Islet precursor cell (in vitro differentiated cells): ENCODE results near the gene MRPL38.
A peak's percentile ranks its signal among the peaks of the same experiment; 100 is the strongest.
"Not testable (repeated sequence)": the region's sequence is repeated elsewhere in the genome, so short reads cannot be mapped to it uniquely, and the experiment has no call there.

ENCODE experiments used
- DNase-seq: peaks from one replicate; pipeline ENCODE4 v3.0.0-alpha.2; 2018

MRPL38 gene

DNA sequence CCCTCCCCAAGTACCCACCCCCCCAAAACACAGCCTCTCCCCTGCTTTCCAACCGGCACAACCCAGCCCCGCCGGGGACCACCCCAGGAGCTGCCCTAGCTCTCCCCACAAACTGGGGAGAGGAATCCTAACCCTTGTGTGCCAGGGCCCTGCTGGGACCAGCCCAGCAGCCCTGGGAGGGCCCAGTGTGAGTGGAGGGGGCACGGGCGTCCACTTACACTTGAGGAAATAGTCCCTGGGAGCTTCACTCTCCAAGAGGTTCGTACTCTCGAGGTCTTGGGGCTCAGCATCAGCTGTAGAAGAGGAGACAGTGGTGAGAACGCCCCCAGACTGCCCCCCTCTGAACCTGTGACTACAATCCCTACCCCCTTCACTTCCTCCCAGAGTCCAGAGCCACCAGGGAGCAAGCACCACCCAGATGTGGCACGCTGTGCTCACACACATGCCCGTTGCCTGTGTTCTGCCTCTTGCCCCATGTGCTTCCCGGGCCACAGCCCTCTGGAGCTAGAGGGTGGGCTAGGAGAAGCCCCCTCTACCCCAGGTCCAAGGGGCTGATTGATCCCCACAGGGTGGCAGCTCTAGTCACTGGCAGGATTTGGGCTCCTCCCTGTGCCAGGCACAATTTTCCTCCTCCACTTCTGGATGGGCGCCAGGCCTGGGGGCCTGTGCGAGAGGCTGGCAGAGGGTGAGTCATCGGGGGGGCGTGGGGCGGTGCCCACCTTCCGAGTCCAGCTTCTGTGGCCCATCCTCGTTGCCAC lies 29.3 kb downstream of the MRPL38 start:
- DNase-seq = no peak

DNA sequence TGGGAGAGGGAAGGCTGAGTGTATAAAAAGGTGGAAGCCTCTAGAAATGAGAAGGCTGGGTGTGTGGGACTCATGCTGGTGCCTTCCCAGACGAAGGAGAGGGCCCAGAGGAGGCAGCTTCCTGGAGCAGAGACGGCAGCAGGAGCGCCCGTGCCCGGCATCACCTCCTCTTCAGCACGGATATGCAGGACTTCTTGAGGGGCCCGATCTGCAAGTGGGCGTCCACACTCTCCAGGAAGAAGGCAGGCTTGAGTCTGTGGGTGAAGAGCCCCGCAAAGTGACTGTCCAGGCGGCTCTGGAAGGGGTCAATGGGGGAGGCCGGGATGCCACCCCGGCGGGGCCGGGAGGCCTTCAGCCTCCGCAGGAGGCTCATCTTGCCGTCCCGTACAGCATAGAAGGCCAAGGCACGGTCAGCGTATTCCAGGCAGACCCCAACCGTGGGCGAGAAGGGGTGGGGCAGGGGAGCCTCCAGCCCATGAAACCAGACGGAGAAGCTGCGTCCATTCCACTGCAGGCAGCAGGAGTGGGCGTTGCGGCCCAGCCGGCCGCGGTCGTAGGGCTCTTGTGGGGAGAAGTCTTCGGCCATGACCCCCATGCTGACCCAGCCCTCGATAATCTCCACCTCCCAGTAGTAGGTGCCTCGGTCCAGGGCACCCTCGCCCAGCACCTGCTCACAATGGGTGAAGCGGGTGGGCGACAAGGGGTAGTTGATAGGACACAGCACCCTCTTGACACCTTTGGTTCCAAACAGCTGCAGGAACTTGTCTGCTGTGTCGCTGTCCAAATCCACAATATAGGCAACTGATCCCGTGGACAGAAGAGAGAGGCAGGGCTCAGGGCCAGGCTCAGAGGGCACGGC lies 30.1 kb downstream of the MRPL38 start:
- no peak for DNase-seq

DNA sequence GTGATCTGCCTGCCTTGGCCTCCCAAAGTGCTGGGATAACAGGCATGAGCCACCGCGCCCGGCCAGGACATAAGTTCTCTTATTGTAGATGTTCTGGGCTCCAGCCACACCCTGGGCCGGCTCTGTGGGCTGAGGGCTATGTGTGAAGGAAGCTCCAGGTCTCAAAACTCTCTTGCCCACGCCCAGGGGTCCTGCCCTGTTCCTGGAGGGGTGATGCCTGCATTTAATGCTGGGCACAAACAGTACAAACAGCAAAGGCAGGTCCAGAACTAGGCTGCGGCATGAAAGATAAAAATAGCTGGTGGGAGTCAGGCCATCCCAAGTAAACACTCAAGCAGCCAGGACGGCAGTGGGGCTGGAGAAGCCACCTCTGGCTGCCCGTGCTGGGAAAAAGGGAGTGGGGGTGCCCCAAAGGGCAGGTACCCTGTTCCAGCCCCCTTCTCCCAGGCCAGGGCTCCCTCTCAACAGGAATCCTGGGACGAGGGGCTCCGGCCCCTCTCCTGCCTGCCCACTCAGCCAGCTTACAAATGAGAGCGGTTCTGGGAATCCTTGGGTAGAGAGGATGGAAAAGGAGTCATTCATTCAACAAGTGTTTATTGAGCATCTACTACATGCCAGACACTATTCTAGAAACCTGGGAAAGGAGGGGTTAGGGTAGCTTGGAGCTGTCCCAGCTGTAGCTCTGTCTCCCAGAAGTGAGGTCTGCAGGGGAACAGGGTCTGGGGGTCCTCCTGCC lies 30.9 kb downstream of the MRPL38 start:
- no peak for DNase-seq

DNA sequence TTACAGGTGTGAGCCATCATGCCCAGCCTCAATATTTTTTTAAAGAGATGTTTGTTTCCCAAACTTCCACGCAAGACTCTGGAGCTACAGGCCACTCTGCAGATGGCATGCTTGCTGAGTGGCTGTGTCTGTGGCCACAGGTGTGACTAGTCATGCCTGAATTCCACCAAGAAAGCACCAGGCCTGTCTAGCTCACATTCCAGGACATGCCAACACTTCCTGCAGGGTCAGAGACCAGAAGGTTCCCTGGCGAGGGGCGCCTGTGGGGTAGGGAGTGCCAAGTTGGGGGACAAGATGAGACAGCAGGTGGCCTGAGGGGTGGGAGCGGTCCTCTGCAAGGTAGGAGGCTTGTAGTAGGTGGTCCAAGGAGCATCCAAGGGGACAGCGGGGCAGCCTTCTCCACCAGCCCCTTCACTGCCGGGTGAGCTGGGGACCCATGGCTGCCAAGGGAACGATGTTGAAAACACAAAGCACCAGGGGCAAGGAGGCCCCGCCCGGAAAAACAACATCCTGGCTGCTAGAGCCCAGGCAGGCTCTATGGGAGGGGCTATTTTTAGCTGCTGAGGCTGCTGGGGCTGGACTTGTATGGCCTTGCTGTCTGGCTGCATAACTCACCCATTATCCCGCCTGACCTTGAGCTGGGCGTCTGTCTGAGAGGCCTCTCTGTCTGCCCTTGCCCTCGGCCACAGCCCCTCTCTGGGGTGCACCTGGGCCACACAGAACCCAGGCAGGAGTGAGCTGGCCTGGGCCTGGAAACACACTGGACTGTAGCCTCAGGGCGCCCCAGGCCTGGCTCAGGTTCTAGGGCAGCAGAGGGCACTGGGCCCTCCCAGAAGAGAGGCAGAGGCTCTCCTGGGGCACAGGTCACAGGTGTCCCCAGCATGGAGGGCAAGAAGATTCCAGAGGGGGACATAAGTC lies 32.0 kb downstream of the MRPL38 start:
- peak; percentile 94 for DNase-seq

DNA sequence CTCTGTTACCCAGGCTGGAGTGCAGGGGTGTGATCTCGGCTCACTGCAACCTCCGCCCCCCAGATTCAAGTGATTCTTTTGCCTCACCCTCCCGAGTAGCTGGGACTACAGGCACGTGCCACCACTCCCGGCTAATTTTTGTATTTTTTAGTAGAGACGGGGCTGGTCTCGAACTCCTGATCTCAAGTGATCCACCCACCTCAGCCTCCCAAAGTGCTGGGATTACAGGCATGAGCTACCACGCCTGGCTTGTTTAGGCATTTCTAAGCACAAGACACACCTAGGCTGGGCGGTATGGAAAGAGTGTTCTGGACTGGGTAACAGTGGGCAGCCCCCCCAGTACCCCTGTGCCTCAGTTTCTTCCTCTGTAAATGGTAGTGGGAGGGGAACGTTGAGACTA lies 34.5 kb downstream of the MRPL38 start:
- not testable (repeated sequence) for DNase-seq

DNA sequence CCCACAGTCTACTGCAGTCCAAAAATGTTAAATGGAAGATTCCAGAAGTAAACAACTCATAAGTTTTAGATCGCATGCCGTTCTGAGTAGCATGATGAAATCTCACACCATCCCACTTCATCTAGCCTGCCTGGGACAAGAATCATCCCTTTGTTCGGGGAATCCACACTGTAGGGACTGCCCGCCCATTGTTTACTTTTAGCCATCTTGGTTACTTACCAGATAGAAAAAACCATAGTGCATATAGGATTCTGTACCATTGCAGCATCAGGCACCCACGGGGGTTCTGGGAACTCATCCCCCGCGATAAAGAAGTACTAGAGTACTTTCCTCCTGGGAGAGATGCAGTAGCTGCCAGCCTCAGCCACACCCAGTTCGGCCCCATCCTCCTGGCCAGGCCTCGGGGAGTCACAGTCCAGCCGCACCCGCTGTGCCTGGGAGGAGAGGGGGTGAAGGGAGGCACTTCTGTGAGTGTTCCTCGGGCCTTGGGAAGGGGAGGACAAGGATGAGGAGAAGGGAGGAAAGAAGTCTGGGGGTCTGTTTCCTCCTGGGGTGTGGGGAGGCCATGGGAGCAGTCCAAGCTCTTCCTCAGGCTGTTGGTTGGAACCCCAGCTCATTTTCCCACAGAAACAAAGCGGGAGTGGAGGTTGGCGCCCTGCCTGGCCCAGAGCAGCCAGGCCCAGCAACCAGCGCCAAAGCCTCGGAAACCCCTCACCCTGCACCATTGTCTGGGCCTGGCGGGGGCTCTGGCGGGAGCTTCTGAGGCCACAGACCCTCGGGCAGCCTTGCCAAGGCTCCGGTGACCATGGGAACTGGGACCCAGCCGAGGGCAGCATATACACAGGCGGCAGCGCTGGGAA lies 35.2 kb downstream of the MRPL38 start:
- no peak for DNase-seq

DNA sequence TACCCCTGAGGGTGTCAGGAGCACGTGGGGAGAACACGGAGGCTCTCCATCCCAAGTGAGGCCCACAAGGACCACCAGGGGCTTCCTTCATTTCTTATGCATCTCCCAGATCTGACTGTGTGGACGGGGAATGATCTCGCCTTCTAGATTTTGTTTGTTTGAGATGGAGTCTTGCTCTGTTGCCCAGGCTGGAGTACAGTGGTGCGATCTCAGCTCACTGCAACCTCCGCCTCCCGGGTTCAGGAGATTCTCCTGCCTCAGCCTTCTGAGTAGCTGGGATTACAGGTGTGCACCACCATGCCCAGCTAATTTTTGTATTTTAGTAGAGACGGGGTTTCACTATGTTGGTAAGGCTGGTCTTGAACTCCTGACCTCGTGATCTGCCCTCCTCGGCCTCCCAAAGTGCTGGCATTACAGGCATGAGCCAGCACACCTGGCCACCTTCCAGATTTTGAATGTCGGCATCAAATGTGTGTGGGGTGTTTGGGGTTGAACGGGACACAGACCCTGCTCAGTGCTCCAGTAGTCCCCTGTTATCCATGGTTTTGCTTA lies 35.9 kb downstream of the MRPL38 start:
- not testable (repeated sequence) for DNase-seq

DNA sequence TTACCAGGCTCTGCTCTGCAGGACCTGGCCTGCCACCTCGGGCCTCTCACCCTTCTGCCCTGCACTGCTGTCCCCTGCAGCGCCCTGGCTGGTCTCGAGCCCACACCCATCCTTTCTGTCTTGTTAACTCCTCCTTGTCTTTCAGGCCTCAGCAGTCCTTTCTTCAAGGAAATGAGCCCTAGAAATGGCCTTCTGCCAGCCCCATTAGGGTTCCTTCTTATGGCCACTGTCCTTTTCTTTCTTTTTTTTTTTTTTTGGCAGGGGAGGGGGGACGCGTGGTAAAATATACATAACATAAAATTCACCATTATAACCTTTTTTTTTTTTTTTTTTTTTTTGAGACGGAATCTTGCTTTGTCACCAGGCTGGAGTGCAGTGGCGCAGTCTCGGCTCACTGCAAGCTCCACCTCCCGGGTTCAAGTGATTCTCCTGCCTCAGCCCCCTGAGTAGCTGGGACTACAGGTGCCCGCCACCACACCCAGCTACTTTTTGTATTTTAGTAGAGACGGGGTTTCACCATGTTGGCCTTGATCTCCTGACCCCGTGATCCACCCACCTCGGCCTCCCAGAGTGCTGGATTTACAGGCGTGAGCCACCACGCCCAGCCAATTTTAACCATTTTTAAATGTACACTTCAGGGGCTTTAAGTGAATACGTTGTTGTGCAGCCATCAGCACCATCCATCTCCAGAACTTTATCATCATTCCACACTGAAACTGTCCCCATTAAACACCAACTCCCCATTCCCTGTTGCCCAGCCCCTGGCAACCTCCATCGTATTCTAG lies 39.1 kb downstream of the MRPL38 start:
- DNase-seq = not testable (repeated sequence)

DNA sequence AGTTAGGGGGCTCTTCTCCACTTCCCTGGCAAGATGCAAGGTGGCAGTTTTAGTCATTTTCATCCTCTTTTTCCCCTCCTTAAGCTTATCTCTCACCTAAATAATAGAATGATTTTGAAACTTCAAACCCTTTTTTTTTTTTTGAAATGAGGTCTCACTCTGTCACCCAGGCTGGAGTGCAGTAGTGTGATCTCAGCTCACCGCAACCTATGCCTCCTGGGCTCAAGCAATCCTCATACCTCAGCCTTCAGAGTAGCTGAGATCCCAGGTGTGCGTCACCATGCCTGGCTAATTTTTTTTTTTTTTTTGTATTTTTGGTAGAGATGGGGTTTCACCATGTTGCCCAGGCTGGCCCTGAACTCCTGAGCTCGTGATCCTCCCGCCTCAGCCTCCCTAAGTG lies 39.8 kb downstream of the MRPL38 start:
- not testable (repeated sequence) for DNase-seq

DNA sequence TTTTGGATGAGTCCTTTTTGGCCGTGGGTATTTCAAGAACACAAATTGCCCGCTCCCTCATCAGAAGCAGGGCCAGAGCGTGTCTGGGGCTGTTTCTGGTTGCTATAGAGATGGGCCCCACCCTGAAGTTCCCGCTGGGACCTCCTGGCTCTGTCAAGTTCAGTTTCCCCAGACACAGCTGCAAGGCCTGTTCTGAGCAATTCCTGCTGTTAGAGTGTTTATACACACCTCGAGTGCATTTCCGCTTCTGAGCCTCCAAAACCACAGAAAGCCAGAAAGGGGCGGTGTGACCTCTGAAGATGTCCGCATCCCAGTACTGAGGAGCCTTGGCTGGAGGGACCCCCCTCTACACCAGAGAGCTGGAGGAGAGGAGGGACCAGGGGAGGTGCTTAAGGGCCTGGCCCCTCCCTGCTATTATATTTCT lies 40.2 kb downstream of the MRPL38 start:
- DNase-seq = no peak

DNA sequence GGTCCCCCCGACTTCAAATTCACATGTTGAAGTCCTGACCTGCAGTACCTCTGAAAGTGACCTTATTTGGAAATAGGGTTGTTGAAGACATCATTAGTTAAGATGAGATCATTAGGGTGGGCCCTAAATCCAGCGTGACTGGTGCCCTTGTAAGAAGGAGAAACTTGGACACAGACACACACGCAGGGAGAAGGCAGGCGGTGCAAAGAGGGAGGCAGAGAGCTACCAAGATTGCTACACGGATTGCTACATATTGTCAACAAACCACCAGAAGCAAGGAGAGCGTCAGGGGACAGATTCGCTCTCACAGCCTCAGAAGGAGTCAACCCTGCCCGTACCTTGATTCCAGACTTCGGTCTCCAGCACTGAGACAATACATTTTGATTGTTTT lies 42.8 kb downstream of the MRPL38 start:
- no peak for DNase-seq

DNA sequence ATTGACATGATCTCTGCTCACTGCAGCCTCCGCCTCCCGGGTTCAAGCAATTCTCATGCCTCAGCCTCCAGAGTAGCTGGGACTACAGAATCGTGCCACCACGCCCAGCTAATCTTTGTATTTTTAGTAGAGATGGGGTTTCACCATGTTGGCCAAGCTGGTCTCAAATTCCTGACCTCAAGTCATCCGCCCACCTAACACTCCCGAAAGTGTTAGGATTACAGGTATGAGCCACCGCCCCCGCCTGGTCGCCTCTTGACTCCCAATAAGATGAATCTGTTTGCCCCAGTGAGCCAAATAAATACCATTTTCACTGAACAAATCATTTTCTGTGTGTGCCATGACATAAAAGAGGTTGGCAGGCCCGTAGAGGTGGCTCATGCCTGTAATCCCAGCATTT lies 45.3 kb downstream of the MRPL38 start:
- DNase-seq = not testable (repeated sequence)

DNA sequence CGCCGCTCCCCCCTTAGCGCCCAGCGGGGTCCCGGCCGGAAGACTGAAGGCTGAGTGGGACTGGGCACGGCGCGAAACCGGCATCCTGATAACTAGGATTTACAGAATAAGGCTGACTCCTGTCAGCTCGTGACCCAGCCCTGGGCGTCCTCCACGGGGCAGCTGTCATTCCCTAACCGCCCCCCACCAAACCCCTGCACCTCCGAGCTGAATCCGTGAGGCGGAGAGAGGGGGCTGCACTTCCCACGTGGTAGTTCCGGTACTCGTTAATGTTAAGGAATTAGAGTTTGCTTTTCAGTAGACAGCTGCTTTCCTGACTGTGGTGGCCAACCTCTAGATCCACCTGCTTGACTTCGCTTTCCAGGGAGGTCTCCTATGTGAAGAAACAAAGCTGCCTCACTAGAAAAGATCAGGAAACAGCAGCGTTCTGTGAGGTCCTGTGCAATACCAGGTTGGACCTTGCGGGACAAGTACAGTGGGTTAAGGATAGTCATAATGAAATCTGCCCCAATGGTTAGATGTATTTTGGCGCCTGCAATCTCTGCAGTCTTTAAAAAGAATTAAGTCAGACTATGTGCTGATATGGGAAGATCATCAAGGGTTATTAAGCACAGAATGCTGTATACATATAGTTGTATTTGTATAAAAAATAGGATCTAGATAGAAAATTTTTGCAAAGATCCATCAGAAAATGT lies 48.5 kb downstream of the MRPL38 start:
- DNase-seq = peak; percentile 83

DNA sequence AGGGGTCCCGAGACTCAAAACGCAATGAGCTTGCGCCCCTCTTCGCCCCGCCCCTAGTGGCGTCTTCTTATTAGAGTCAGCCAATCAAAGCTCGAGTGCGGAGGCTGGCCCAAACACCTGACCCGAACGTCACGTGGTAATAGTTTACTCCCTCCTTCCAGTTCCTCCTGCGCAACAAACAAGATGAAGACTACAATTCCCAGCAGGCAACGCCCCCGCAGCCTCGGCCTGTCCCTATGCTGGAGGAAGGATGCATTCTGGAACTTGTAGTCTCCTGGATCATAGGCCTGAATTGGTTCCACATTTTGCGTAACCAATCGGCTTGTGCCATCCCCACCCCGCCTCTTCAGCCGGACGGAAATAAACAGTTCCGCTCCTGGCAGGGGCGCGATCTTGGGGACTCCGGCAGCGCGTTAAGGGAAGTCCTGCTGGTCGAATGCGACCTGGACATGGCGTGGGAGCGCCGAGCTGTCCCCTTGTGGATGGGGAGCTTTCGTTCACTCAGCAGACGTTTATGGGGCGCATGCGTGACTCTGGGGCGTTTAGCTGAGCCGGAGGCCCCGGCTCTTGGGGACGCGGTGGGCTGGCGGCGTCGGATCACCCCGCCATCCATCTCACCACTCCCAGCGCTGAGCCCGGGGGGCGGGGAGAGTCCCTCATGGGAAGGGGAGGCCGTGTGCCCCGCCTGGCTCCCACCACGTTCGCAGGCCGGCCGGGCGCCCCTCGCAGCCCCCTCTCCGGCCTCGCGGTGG lies 49.2 kb downstream of the MRPL38 start, which contains the start of gene WBP2:
TSS of gene WBP2 (minus strand) at position 26 of the 752 bp plus-strand sequence. CDS start 38 bp downstream, outside the sequence.
- DNase-seq = peak; percentile 100

DNA sequence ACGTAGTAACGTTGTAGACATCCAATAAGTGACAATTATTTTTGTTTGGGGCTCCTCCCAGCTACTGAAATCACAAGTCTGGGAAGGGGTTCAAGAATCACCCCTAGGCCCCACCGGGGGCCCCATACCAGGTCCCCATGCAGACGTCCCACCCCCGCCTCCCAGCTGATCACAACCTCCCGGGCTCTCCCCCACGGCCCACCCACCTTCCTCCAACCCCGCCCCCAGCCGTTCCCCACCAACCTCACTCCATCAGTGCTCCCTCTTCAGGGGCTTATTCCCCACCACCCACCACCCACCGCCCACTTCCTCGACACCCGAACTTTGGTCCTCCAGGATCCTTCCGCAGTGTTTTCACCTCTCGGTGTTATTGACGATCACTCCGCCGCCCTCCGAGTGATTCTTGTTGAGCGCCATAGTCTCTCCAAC lies 49.8 kb downstream of the MRPL38 start:
- DNase-seq = no peak

DNA sequence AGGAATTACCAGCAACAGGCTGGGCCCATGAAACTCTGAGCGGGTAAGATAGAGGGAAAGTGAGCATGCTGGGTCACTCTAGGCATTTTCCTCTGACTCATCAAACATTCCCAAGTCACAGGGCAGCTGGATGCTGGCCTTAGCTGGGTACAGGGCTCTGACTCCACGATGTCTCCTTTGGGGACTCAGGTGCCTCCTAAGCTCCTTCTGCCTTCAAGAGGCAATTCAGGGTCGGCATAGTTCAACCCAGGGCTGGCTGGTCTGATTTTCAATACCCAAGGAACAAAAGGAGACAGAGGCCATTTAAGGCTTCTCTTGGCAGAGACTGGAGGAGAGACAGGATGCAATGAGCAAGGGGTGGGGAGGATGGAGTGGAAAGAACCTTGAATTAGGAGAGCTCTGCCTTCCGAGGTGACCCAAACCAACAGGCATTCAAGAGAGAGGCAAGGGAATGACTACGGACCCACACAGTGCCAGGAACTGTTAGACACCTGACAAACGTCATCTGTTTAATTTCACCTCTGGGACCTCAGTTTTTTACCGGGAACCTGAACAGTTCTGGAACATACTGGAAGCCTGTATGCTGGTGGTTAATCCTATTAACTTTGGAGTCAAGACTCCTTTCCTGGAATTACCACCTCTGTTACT lies 50.5 kb downstream of the MRPL38 start:
- DNase-seq = peak; percentile 90

DNA sequence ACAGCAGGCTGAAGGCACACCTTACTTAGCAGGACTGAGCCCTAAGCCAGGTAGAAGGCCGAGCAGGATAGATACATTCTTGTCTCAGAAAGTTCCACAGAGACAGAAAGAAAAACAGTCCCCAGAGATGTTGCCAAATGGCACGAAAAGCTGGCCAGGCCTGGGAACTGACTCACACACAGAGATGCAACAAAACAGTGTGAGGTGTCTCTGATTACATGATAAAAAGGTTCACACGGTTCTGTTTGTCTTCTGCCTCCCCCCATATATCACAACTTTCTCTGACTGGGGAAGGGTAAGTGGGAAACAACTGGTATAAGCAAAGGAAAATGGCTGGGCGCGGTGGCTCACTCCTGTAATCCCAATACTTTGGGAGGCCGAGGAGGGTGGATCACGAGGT lies 51.3 kb downstream of the MRPL38 start:
- peak; percentile 72 for DNase-seq

DNA sequence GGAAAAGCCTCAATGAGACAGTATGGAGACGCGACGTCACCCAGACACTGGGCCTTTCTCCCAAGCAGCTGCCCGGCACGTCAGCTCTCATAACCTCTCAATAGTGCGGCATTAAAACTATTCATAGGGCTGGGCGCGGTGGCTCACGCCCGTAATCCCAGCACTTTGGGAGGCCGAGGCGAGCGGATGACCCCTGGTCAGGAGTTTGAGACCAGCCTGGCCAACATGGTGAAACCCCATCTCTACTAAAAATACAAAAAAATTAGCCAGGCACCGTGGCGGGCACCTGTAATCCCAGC lies 53.0 kb downstream of the MRPL38 start:
- DNase-seq = not testable (repeated sequence)
